WI38 (cell line): Measurements from ENCODE around the gene SYTL5.

Experiments
- H3K4me3 ChIP-seq: 2 replicates; pipeline ENCODE4 v1.5.1; 2011; ENCODE audit warnings: low read depth, mild to moderate bottlenecking, control low read depth, low read length
- TF ChIP-seq, protein P1 (sequence below): IDR thresholded peaks from 2 replicates; pipeline ENCODE4 v1.5.1; 2012; ENCODE audit warnings: low read depth, mild to moderate bottlenecking, control low read depth, low read length

The SYTL5 gene

DNA sequence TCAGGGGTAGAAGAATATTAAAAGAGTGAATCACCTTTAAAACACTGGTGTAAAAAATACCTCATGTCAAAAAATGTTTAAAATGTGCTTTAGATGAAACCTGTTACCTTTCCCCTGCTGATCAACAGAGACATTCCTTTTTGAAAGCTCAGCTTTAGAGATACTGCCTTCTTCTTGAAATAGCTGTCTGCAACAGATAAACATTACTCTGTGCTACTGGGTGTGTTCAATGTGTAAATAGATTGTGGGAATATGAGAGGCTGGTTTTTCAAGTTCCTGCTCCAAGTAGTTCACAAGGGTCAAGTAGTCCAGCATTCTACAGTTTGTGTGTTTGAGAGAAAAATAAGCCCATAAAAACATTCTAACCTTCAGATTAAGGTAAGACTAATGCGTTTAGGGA lies at the start of gene SYTL5:
SYTL5 (plus strand) TSS at position 263 of the 400 bp plus-strand sequence. CDS start 27,337 bp downstream, outside the sequence.
- no peak within 1 kb of the TSS for H3K4me3 ChIP-seq
- TF ChIP-seq, protein P1, sequence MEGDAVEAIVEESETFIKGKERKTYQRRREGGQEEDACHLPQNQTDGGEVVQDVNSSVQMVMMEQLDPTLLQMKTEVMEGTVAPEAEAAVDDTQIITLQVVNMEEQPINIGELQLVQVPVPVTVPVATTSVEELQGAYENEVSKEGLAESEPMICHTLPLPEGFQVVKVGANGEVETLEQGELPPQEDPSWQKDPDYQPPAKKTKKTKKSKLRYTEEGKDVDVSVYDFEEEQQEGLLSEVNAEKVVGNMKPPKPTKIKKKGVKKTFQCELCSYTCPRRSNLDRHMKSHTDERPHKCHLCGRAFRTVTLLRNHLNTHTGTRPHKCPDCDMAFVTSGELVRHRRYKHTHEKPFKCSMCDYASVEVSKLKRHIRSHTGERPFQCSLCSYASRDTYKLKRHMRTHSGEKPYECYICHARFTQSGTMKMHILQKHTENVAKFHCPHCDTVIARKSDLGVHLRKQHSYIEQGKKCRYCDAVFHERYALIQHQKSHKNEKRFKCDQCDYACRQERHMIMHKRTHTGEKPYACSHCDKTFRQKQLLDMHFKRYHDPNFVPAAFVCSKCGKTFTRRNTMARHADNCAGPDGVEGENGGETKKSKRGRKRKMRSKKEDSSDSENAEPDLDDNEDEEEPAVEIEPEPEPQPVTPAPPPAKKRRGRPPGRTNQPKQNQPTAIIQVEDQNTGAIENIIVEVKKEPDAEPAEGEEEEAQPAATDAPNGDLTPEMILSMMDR: no peak

DNA sequence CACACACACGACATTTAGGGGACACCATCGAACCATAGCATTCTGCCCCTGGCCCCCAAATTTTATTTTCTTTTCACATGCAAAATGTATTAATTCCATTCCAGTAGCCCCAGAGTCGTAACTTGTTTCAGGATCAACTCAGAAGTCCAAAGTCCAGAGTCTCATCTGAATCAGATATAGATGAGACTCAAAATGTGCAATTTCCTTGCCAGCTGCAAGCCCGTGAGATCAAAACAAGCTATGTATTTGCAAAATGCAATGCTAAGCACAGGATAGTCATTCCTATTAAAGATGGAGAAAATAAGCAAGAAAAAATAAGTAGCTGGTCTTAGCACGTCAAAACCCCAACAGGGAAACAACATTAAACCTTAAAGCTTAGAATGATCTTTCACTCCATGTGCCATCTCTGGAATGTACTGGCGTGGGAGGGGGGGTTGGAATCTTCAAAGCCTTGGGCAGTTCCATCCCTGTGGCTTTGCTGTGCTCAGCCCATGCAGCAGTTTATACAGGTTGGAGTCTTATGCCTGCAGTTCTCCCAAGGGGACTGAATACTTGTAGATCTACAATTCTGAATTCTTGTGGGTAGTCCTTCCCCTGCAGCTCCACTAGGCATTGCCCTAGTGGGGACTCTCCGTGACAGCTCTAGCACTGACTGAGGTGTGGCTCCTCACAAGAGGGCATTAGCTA lies 47.7 kb upstream of the SYTL5 start:
- TF ChIP-seq, protein P1: no peak
- no peak overlapping the region for H3K4me3 ChIP-seq

- TF ChIP-seq, protein P1: no peak
- H3K4me3 ChIP-seq: no peak overlapping the region
These were observed 46.9 kb upstream of the SYTL5 start for GRCh38 chrX:37959212-37960021.

GRCh38 chrX:37961118-37961517 lies 45.2 kb upstream of the SYTL5 start:
- no peak overlapping the region for H3K4me3 ChIP-seq
- TF ChIP-seq, protein P1: no peak

DNA sequence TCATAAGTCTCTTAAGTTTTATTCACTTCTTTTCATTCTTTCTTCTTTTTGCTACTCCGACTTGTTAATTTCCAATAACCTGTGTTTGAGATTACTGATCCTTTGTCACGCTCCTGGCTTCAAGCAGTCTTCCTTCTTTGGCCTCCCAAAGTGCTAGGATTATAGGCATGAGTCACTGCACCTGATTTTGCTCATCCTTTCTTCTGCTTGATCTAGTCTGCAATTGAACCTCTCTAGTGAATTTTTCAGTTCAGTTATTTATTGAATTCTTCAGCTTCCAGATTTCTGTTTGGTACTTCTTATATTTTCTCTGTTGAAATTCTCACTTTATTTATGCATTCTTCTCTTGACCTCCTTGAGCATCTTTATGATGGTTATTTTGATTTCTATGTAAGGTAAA lies 38.6 kb upstream of the SYTL5 start:
- no peak overlapping the region for H3K4me3 ChIP-seq
- TF ChIP-seq, protein P1: no peak

DNA sequence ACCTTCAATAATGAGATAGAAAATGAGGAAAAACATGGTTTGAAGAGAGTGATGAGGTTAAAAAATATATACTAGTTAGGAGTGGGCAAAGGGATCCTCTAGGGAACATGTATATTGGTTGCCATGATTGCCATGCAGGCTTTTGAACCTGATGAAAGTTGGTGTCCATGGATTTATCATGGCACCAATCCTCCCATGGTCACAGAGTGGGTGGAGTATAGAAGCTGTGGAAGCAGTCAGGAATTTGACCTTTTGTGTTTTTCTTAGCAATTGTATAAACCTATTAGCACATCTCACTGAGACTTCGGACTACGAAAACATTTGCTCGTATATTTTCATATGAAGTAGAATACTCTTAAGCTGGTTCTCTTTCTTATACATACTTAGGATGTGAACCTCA lies 30.9 kb upstream of the SYTL5 start:
- H3K4me3 ChIP-seq: no peak overlapping the region
- TF ChIP-seq, protein P1: no peak

DNA sequence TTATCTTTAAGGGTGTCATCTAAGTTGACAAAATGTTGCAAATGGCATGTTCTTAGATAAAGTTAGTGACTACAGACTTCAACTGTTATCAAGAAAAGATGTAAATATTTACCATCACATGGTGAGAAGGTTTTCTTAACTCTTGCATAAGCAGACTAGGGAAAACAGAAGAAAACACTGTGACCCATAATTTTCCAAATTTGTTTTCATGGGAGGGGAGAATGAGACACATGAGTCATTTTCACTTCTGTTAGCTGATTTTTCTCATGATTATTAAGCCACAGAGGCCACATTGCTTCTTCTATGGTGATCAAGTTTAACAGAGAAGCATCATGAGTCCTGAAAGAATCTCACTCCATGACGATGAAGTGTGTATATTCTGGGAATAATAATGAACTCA lies 30.2 kb upstream of the SYTL5 start:
- no peak overlapping the region for H3K4me3 ChIP-seq
- TF ChIP-seq, protein P1: no peak
